Naive thymus-derived CD4-positive, alpha-beta T cell (primary cell): ENCODE measurements around the gene PPP2R5D. TPM values are rescaled to one million over a fixed set of nuclear protein-coding genes. Genes with fewer than 3 reads are reported as not detected.
"Not testable (repeated sequence)": the region's sequence is repeated elsewhere in the genome, so short reads cannot be mapped to it uniquely, and the experiment has no call there.

ENCODE experiments used
- ATAC-seq: fragments of 150-1000 bp; cut with Tn5 transposase; 2 replicates; pipeline ENCODE4 v1.10.0; 2021; ENCODE audit warnings: mild to moderate bottlenecking, moderate library complexity
- CTCF ChIA-PET: fragments of 350-600 bp; sonication (Branson Sonifier 250); formaldehyde crosslinking; loops from one replicate; lab custom pipeline; 2021; ENCODE audit warnings: antibody characterized with exemption; lab: Charles Lee
- POLR2A ChIA-PET: fragments of 350-600 bp; sonication (Branson Sonifier 250); formaldehyde crosslinking; loops from one replicate; lab custom pipeline; 2021; ENCODE audit warnings: antibody characterized with exemption, inconsistent platforms; lab: Charles Lee
- DNase-seq, 9 donors: peaks; one replicate each; pipeline versions ENCODE4 v3.0.0 to v3.0.0-alpha.2; 2020 to 2022; ENCODE audit warnings: mixed read lengths in 1 of 9
- H3K27ac ChIP-seq: one replicate; pipeline ENCODE4 v1.7.0; 2013; ENCODE audit warnings: mild to moderate bottlenecking, low read depth, low read length, moderate library complexity
- H3K27me3 ChIP-seq, 2 donors: one replicate each; pipeline ENCODE4 v1.7.0; 2013; ENCODE audit warnings: low read length in 2 of 2, mild to moderate bottlenecking in 2 of 2, moderate library complexity in 2 of 2; ENCODE audit not compliant: control insufficient read depth in 2 of 2, insufficient read depth in 2 of 2
- H3K36me3 ChIP-seq, 3 experiments: 1 replicate in 2 of 3; 2 replicates in 1 of 3; pipeline ENCODE4 v1.7.0; 2013; ENCODE audit warnings: low read length in 3 of 3, mild to moderate bottlenecking in 3 of 3, moderate library complexity in 1 of 3; ENCODE audit not compliant: insufficient read depth in 3 of 3, control insufficient read depth in 2 of 3
- H3K4me1 ChIP-seq, 2 donors: one replicate each; pipeline ENCODE4 v1.7.0; 2013; ENCODE audit warnings: low read length in 2 of 2, mild to moderate bottlenecking in 2 of 2, moderate library complexity in 1 of 2; ENCODE audit not compliant: control insufficient read depth in 2 of 2, insufficient read depth in 2 of 2
- H3K4me3 ChIP-seq: 2 replicates; pipeline ENCODE4 v1.7.0; 2013; ENCODE audit warnings: mild to moderate bottlenecking, low read length
- H3K9me3 ChIP-seq, 3 experiments: 1 replicate in 2 of 3; 2 replicates in 1 of 3; pipeline ENCODE4 v1.7.0; 2013; ENCODE audit warnings: low read length in 3 of 3; ENCODE audit not compliant: control insufficient read depth in 2 of 3
- H3K27ac Mint-ChIP-seq, 9 donors: one replicate each; pipeline ENCODE4 v1.8.0; 2020 to 2022; ENCODE audit warnings: mixed read lengths in 9 of 9, mild to moderate bottlenecking in 8 of 9, moderate library complexity in 5 of 9, inconsistent platforms in 2 of 9
- H3K27me3 Mint-ChIP-seq, 5 donors: one replicate each; pipeline ENCODE4 v1.8.0; 2021 to 2022; ENCODE audit warnings: mixed read lengths in 5 of 5, mild to moderate bottlenecking in 1 of 5
- H3K36me3 Mint-ChIP-seq, 5 donors: one replicate each; pipeline ENCODE4 v1.8.0; 2020 to 2022; ENCODE audit warnings: mixed read lengths in 5 of 5, mild to moderate bottlenecking in 3 of 5, inconsistent platforms in 1 of 5
- H3K4me1 Mint-ChIP-seq, 7 donors: one replicate each; pipeline ENCODE4 v1.8.0; 2020 to 2022; ENCODE audit warnings: mixed read lengths in 7 of 7, mild to moderate bottlenecking in 3 of 7, inconsistent platforms in 1 of 7
- H3K4me3 Mint-ChIP-seq, 10 donors: one replicate each; pipeline ENCODE4 v1.8.0; 2020 to 2022; ENCODE audit warnings: mild to moderate bottlenecking in 10 of 10, mixed read lengths in 10 of 10, moderate library complexity in 6 of 10, inconsistent platforms in 2 of 10
- H3K9me3 Mint-ChIP-seq, 11 donors: one replicate each; pipeline ENCODE4 v1.8.0; 2020 to 2022; ENCODE audit warnings: mixed read lengths in 11 of 11, mild to moderate bottlenecking in 4 of 11, inconsistent platforms in 1 of 11, moderate library complexity in 1 of 11
- intact Hi-C, 2 donors: fragments of 100-400 bp; cut with micrococcal nuclease; formaldehyde crosslinking; loops; one replicate each; pipeline ENCODE4 v1.15.1; 2023
- polyA plus RNA-seq, 2 donors: library from polyadenylated mRNA; unstranded; fragments of 300-500 nt; fragmentation: Illumina TruSeq; gene quantifications; one replicate each; pipeline ENCODE4 v1.2.3, GENCODE V29; 2021
- total RNA-seq, 6 experiments: library from RNA in 5 of 6; stranded (reverse) in 5 of 6; gene quantifications; 1 replicate in 5 of 6; 2 replicates in 1 of 6; pipeline ENCODE4 v1.2.3 and lab custom pipeline; 2021 to 2026

PPP2R5D gene
- total and polyA plus RNA-seq, 7 experiments from 2014 or later: 19.7 to 60.4 (median 28.2) TPM

DNA sequence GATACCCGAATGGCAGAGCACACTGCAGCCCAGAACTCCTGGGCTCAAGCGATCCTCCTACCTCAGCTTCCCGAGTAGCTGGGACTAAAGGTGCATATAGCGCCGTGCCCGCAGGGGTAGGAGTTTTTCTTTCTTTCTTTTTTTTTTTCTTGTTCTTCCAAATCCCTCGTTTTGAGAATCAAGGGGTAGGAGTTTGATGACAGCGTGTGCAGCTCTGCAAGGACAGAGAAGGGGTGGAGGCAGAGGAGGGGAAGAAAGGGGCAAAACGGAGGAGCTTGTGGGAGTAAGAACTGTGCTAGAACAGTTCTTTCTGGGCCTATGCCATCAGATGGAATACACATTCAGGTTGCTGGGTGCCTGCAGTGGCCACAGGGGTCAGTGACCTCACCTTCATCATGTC, 52.3 kb downstream of the PPP2R5D start:
- ChIA-PET POLR2A (no interaction called here), CTCF (no interaction called here)
- ATAC-seq (no peak), DNase-seq (no peak)
- intact Hi-C loops: no loop called here
- Mint-ChIP-seq H3K36me3 (peaks cover 0 to 22% (median 4%) of the 10 kb centered on the region in 5 donors), H3K4me3 (no peak overlapping the region), H3K4me1 (peaks cover 0 to 4% (median 0%) of the 10 kb centered on the region in 7 donors), H3K9me3 (no peaks in the 10 kb centered on the region), H3K27me3 (no peaks in the 10 kb centered on the region), H3K27ac (peak overlapping the region in 1 of 9 donors; percentile 63)
- Histone ChIP-seq H3K36me3 (peaks cover 0 to 73% (median 6%) of the 10 kb centered on the region in 3 experiments), H3K27me3 (no peaks in the 10 kb centered on the region), H3K27ac (no peak overlapping the region), H3K4me3 (no peak overlapping the region), H3K9me3 (no peaks in the 10 kb centered on the region), H3K4me1 (no peaks in the 10 kb centered on the region)

DNA sequence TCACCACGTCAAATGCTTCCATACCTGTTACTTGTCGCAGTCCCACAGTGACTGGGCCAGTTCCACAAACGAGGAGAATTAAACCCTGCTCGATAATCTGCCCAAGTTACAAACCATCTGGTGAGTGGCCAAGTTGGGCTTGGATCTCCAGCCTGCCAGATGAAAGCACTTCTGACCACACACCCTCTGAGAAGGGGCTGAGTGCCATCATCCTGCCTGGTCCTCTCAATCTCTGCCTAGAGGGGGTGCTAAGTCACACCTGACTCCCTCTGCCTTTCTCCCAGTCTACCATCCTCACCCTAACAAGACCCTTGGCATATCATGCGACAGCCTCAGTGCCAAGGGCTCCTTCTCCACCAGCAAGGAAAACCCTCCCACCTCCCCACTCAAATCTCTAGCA, 52.8 kb downstream of the PPP2R5D start:
- H3K36me3 Mint-ChIP-seq: peaks cover 0 to 23% (median 4%) of the 10 kb centered on the region in 5 donors

DNA sequence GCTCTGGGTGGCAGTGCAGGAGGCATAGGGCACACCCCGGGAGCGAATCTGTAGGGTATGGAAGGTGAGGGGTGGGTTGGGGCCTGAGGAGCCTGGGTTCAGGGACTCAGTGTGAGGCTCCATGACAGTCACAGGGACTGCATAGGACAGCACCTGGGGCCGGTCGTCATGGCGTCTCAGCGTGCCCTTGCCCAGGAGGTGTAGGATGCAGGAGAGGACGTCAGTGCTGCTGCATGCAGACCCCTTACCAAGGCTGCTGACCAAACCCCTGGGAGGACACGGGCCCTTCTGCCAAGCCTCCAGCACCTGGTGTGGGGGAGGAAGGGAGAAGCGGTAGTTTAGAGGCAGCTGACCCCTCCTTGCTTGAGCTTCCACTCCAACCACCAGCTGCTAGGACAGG, 53.3 kb downstream of the PPP2R5D start:
- intact Hi-C loops: no loop called here
- Mint-ChIP-seq H3K36me3 (peaks cover 0 to 28% (median 4%) of the 10 kb centered on the region in 5 donors), H3K4me1 (peaks cover 0 to 4% (median 0%) of the 10 kb centered on the region in 7 donors), H3K27me3 (no peaks in the 10 kb centered on the region), H3K9me3 (no peaks in the 10 kb centered on the region), H3K27ac (peak overlapping the region in 1 of 9 donors; percentile 62), H3K4me3 (no peak overlapping the region)
- H3K4me3 ChIP-seq: no peak overlapping the region
- ChIA-PET CTCF (no interaction called here), POLR2A (interaction anchor here (1.1 kb wide), 1 partner anchor 15 kb away, joined by 3 read pairs; no protein-coding TSS in a partner anchor)
- H3K9me3 ChIP-seq: no peaks in the 10 kb centered on the region
- no peaks in the 10 kb centered on the region for H3K27me3 ChIP-seq
- no peak for ATAC-seq
- no peaks in the 10 kb centered on the region for H3K4me1 ChIP-seq
- H3K27ac ChIP-seq: no peak overlapping the region
- DNase-seq: no peak
- peaks cover 0 to 68% (median 6%) of the 10 kb centered on the region in 3 experiments for H3K36me3 ChIP-seq

More for the DNA sequence above, 52.8 kb downstream of the PPP2R5D start:
- no peaks in the 10 kb centered on the region for H3K27me3 Mint-ChIP-seq
- no peaks in the 10 kb centered on the region for H3K9me3 ChIP-seq
- intact Hi-C loops: no loop called here
- ChIA-PET CTCF (no interaction called here), POLR2A (interaction anchor here (1.1 kb wide), 1 partner anchor 15 kb away, joined by 3 read pairs; no protein-coding TSS in a partner anchor)
- no peak overlapping the region for H3K4me3 ChIP-seq
- no peak for ATAC-seq
- H3K9me3 Mint-ChIP-seq: no peaks in the 10 kb centered on the region
- no peak overlapping the region for H3K27ac Mint-ChIP-seq
- H3K4me1 Mint-ChIP-seq: peaks cover 0 to 4% (median 0%) of the 10 kb centered on the region in 7 donors
- H3K4me1 ChIP-seq: no peaks in the 10 kb centered on the region
- H3K4me3 Mint-ChIP-seq: no peak overlapping the region
- H3K36me3 ChIP-seq: peaks cover 0 to 70% (median 6%) of the 10 kb centered on the region in 3 experiments
- no peaks in the 10 kb centered on the region for H3K27me3 ChIP-seq
- no peak overlapping the region for H3K27ac ChIP-seq
- DNase-seq: no peak

DNA sequence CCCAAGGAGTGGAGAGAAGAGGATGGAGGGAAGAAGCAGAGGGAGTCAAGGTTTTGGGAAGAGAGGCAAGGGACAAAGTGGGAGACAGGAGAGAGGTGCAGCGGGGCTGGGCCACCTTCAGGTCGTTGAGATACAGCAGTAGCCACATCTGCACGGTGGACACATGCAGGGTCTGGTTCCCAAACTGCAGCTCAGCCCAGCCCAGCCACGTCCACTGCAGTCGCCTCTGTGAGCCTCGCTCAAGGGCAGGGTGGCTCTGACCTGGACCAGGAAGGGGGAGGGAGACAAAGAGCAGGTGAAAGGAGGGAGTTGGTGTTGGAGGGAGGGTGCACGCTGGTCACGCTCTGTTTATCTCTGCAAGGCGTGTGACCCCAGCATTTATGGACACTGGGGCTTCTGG, 54.4 kb downstream of the PPP2R5D start:
- CTCF ChIA-PET: no interaction called here
- no peak overlapping the region for H3K4me3 Mint-ChIP-seq
- peak overlapping the region in 4 of 9 donors; percentile 21 to 80 (median 42) for H3K27ac Mint-ChIP-seq
- no peaks in the 10 kb centered on the region for H3K4me1 ChIP-seq
- H3K27ac ChIP-seq: no peak overlapping the region
- DNase-seq: no peak
- no peaks in the 10 kb centered on the region for H3K9me3 Mint-ChIP-seq
- H3K4me1 Mint-ChIP-seq: no peaks in the 10 kb centered on the region
- no peaks in the 10 kb centered on the region for H3K27me3 Mint-ChIP-seq
- peaks cover 0 to 32% (median 4%) of the 10 kb centered on the region in 5 donors for H3K36me3 Mint-ChIP-seq
- no peak for ATAC-seq
- POLR2A ChIA-PET: interaction anchor here (0.7 kb wide), 2 partner anchors 18 to 21 kb away, joined by 3 read pairs; partner anchors contain the start of genes KLC4, MRPL2 and RRP36
- peaks cover 0 to 74% (median 0%) of the 10 kb centered on the region in 3 experiments for H3K36me3 ChIP-seq
- intact Hi-C loops: no loop called here
- H3K4me3 ChIP-seq: no peak overlapping the region
- H3K27me3 ChIP-seq: no peaks in the 10 kb centered on the region
- H3K9me3 ChIP-seq: no peaks in the 10 kb centered on the region

DNA sequence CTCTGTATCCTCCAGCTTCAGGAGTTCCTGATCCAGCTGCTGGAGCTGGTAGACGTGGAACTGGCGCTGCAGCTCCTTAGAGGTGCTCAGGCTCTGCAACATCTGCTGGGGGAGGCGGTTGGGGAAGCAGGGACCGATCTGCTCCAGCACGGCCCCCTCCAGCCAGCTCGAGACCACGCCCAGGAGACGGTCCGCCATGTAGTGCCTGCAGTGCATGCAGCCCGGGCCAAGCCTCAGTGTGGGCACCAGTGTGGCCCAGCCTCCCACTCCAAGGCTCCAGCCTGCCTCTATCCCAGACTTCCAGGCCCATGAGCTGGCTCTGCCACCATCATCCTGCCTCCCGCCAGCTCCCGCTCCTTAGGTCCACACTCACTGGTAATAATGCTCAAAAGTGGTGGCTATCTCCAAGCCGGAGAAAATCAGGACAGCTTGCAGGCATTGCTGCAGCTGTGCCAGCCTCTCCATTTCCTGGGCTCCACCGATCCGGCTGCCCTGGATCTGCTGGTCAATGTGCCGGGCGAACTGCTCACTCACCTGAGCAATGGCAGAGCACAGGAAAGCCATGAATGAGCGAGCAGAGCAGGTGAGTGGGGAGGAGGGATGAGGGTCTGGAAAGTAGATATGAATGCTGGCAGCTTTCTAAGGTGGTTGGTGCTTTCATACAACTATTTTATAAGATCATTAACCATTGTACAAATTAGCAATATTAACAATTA, 56.3 kb downstream of the PPP2R5D start:
- peaks cover 0 to 74% (median 0%) of the 10 kb centered on the region in 3 experiments for H3K36me3 ChIP-seq
- no peak overlapping the region for H3K4me3 Mint-ChIP-seq
- no peaks in the 10 kb centered on the region for H3K27me3 ChIP-seq
- no peak overlapping the region for H3K27ac Mint-ChIP-seq
- DNase-seq (no peak), ATAC-seq (no peak)
- no peaks in the 10 kb centered on the region for H3K27me3 Mint-ChIP-seq
- H3K9me3 ChIP-seq: no peaks in the 10 kb centered on the region
- H3K27ac ChIP-seq: no peak overlapping the region
- POLR2A ChIA-PET: no interaction called here
- H3K4me1 ChIP-seq: no peaks in the 10 kb centered on the region
- H3K9me3 Mint-ChIP-seq: no peaks in the 10 kb centered on the region
- peaks cover 0 to 33% (median 4%) of the 10 kb centered on the region in 5 donors for H3K36me3 Mint-ChIP-seq
- CTCF ChIA-PET: no interaction called here
- no peaks in the 10 kb centered on the region for H3K4me1 Mint-ChIP-seq
- H3K4me3 ChIP-seq: no peak overlapping the region
- intact Hi-C loops: no loop called here

DNA sequence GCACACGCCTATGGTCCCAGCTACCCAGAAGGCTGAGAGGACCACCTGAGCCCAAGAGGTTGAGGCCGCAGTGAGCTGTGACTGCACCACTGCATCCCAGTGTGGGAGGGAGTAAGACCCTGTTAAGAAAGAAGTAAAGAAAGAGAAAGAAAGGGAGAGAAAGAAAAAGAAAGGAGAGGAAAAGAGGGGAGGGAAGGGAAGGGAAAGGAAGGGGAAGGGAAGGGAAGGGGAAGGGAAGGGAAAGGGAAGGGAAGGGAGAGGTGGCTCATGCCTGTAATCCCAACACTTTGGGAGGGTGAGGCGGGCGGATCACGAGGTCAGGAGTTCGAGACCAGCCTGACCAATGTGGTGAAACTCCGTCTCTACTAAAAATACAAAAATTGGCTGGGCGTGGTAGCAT, 57.1 kb downstream of the PPP2R5D start:
- H3K4me3 Mint-ChIP-seq, H3K27ac ChIP-seq, ATAC-seq, H3K4me3 ChIP-seq, H3K9me3 ChIP-seq, DNase-seq, H3K4me1 ChIP-seq, H3K4me1 Mint-ChIP-seq, intact Hi-C loops, H3K27me3 Mint-ChIP-seq, H3K9me3 Mint-ChIP-seq, H3K27me3 ChIP-seq: not testable (repeated sequence)
- Mint-ChIP-seq H3K27ac (peak overlapping the region in 2 of 9 donors; percentile 25 to 40), H3K36me3 (peaks cover 0 to 40% (median 4%) of the 10 kb centered on the region in 5 donors)
- ChIA-PET CTCF (interaction anchor here (0.7 kb wide), 1 partner anchor 339 kb away, joined by 3 read pairs; no protein-coding TSS in a partner anchor), POLR2A (interaction anchor here (0.8 kb wide), 1 partner anchor 12 kb away, joined by 3 read pairs; no protein-coding TSS in a partner anchor)
- peaks cover 0 to 77% (median 0%) of the 10 kb centered on the region in 3 experiments for H3K36me3 ChIP-seq
